Hair follicular keratinocyte (primary cell): Measurements from ENCODE around the gene KRR1. TPM values are rescaled to one million over a fixed set of nuclear protein-coding genes. Genes with fewer than 3 reads are reported as not detected.

ENCODE experiments used
- total RNA-seq: library from RNA; depleted of rRNA; stranded (reverse); fragments of >200 nt; gene quantifications from 2 replicates; pipeline ENCODE4 v1.2.3, GENCODE V29; 2015

The KRR1 gene
- 33.0 and 48.9 TPM in 2 replicates for total RNA-seq

DNA sequence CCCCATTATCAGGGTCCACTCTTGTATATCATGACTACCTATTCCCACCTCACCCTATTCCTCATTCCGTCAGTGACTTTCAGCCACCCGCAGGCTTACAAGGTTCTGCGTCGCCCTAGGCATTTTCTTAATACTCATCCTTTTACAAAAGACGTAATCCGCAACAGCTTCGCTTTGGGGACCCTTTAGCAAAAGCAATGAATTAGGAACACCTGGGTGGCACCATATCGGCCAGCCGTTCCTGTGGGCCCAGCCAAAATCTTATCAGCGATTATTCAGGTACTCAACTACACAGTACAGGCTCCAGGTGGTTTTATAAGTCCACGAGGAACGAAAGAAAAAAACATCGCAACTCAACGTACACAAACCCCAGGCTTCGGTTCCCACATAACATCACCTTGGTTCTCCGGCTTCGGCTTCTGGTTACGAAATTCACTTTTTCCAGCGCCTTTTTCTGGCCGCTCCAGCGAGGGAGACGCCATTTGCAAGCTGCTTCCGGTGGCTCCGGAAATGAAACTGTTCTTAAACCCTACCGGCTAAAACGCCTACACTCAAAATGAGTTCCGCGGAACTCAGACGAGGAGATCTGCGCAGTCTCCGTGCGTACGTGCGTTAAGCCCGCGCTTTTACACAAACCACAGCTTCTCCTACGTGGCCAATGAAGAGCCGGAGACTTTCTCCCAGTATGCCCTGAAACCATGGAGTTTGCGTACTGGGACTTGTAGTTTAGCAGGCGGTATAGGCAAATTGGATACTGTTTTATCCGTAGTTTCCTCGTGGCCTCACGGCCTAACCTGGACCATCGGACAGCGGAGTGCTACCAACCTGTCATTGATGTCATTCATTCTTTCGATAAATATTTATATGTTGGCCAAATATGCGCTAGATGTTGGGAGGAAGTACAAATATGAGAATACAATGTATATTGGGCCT is at the start of gene KRR1:
Gene KRR1, minus strand, starts transcription at position 494 of the 933 bp plus-strand sequence. Its CDS starts 12 bp downstream, at position 482.

DNA sequence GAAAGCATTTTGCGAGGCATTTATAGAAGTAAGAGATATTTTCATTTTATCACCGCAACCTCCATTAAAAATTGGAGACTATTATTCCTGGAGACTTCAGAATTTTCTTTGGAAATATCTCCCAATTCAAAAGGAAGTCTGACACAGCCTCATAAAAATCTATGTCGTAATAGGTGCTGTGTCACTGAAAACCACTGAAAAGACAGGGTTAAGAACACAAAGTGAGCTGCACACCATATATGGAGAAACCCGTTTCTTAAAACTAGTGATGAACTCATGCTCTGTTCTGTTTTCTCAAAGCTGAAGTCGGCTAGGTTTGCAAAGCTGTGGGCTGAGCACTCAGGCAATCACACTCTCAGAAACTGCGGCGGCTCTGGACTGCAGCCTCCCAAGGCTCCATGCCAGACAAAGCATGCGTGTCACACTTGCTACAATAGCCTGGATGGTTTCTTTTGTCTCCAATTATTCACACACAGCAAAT is 30.9 kb downstream of the KRR1 start, which contains the start of gene GLIPR1:
Gene GLIPR1, plus strand, starts transcription at position 287 of the 481 bp plus-strand sequence. Its CDS starts 126 bp downstream, at position 413.

Other genes starting within 250 kb of the KRR1 start
- gene CAPS2, start 181.3 kb downstream of the KRR1 start, total RNA-seq: 1.6 and 2.8 TPM in 2 replicates
- not detected in 2 replicates for gene GLIPR1L1, start 176.9 kb downstream of the KRR1 start, total RNA-seq
- gene GLIPR1L2, start 120.5 kb downstream of the KRR1 start, total RNA-seq: 0.47 and 0.57 TPM in 2 replicates
- 3.4 and 7.4 TPM in 2 replicates for gene GLIPR1, start 30.9 kb downstream of the KRR1 start, total RNA-seq